Esophagus squamous epithelium (tissue), 4 donors: ENCODE data around the gene ABLIM2.

ENCODE experiments used
- POLR2A ChIP-seq, 4 donors: fragments of 450-650 bp; IDR thresholded peaks; one replicate each; pipeline ENCODE4 v1.6.1; 2017; ENCODE audit warnings: antibody characterized with exemption in 4 of 4, mild to moderate bottlenecking in 4 of 4, moderate library complexity in 3 of 4
- TF ChIP-seq, protein P1 (sequence below), 6 experiments: fragments of 450-650 bp in 4 of 6; fragments of 200-600 bp in 2 of 6; sonication (generic) in 2 of 6; IDR thresholded peaks; one replicate each; pipeline ENCODE4 v1.5.1; 2016 to 2019; ENCODE audit warnings: antibody characterized with exemption in 6 of 6, mild to moderate bottlenecking in 4 of 6, moderate library complexity in 4 of 6

DNA sequence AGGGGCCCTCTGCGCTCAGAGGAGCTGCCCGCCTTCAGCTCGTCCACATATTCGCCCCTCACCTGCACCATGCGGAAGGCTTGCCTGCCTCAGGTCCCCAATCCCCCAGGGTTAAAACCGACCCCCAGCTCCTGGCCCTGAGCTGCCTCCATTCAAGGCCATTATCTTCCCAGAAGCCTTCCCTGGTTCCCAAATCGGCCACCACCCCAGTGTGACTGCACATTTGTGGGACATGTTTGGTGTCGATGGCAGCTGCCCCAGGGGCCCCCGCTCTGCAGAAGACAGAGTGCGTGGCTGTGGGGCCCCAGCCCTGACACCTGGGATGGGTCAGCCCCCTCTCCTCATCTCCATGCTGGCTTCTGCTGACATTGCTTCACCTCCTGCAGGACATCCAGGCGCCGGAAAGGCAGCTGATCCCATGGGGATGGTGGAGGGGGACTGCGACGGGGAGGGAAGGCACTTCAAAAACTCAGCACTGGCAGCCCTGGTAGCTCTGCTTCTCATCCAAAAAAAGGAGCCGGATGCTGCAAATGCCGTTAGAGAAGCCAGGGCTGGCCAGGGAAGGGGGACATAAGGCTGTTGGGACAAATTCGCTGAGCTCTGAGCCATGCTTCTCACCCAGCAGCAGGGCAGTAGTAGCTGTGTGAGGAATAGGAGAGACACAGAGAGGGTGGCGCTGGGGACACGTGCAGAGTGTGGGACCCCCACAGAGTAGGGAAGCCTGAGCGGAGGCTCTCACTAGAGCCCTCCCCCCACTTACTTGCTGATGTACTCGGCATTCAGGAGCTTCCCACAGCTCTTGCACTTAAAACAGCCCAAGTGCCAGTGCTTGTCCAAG, 78.5 kb downstream of the ABLIM2 start:
- no peak for TF ChIP-seq POLR2A (IDR thresholded peaks at IDR 0.05)
- TF ChIP-seq, protein P1, sequence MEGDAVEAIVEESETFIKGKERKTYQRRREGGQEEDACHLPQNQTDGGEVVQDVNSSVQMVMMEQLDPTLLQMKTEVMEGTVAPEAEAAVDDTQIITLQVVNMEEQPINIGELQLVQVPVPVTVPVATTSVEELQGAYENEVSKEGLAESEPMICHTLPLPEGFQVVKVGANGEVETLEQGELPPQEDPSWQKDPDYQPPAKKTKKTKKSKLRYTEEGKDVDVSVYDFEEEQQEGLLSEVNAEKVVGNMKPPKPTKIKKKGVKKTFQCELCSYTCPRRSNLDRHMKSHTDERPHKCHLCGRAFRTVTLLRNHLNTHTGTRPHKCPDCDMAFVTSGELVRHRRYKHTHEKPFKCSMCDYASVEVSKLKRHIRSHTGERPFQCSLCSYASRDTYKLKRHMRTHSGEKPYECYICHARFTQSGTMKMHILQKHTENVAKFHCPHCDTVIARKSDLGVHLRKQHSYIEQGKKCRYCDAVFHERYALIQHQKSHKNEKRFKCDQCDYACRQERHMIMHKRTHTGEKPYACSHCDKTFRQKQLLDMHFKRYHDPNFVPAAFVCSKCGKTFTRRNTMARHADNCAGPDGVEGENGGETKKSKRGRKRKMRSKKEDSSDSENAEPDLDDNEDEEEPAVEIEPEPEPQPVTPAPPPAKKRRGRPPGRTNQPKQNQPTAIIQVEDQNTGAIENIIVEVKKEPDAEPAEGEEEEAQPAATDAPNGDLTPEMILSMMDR (IDR thresholded peaks at IDR 0.05) = no peak
